Measurements from ENCODE around the gene RPUSD1. TPM values are rescaled to one million over a fixed set of nuclear protein-coding genes. Genes with fewer than 3 reads are reported as not detected.
"Not testable (repeated sequence)": the region's sequence is repeated elsewhere in the genome, so short reads cannot be mapped to it uniquely, and the experiment has no call there.

Gene RPUSD1
- total RNA-seq, 4 donors from 2014 or later: 31.0 to 42.1 (median 37.4) TPM

DNA sequence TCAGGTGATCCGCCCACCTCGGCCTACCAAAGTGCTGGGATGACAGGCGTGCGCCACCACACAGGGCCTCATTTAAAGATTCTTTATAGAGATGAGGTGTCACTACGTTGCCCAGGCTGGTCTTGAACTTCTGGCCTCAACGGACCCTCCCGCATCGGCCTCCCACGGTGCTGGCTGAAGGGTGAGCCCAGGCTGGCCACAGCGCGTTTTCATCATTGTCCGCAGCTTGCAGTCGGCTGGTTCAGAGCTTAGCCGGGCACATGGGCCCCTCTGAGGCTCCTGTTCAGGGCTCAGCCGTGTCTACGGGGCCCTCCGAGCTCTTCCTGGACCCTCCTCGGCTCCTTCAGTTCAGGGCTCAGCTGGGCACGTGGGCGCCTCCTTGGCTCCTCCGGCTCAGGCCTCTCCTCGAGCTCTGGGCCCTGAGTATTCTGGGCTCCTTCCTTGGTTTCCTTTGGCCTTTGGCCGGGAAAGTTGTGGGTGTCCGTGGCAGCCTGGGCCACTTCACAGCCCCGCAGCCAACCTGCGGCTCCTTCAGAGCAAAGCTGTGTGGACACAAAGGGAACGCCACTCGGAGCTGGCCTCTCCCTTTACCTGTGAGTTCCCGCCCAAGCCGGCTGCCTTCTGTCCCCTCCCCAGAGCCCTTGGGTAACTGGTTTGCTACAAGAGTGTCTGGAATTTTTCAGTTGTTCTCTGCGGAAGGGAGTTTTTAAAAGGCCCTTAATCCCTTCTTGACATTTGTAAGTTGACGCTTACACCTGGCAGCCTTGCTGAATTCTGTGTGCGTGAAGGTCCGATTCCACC is 28.9 kb downstream of the RPUSD1 start:
- DNase-seq: no peak
- Histone ChIP-seq H3K4me1 (no peaks in the 10 kb centered on the region), H3K27ac (no peak overlapping the region), H3K27me3 (no peaks in the 10 kb centered on the region), H3K36me3 (no peaks in the 10 kb centered on the region), H3K9me3 (no peaks in the 10 kb centered on the region), H3K4me3 (no peak overlapping the region)
- TF ChIP-seq, protein P1, sequence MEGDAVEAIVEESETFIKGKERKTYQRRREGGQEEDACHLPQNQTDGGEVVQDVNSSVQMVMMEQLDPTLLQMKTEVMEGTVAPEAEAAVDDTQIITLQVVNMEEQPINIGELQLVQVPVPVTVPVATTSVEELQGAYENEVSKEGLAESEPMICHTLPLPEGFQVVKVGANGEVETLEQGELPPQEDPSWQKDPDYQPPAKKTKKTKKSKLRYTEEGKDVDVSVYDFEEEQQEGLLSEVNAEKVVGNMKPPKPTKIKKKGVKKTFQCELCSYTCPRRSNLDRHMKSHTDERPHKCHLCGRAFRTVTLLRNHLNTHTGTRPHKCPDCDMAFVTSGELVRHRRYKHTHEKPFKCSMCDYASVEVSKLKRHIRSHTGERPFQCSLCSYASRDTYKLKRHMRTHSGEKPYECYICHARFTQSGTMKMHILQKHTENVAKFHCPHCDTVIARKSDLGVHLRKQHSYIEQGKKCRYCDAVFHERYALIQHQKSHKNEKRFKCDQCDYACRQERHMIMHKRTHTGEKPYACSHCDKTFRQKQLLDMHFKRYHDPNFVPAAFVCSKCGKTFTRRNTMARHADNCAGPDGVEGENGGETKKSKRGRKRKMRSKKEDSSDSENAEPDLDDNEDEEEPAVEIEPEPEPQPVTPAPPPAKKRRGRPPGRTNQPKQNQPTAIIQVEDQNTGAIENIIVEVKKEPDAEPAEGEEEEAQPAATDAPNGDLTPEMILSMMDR (IDR thresholded peaks at IDR 0.05): no peak

DNA sequence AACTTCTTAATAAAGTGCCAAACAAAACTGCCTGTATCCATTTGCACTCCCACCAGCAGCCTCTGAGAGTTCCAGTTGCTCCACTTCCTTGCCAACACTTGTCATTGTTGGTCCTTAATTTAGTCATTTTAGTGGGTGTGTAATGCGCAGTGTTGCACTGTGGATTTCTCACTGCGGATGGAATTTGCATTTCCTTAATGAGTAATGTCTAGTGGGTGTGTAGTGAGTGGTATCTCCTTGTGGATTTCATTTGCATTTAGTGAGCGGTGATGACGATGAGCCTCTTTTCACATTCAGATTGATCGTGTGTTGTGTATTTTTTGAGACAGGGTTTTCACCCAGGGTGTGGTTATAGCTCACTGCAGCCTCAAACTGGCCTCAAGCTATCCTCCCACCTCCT is 31.8 kb downstream of the RPUSD1 start:
- Histone ChIP-seq H3K9me3 (no peaks in the 10 kb centered on the region), H3K4me1 (no peaks in the 10 kb centered on the region), H3K4me3 (no peak overlapping the region), H3K36me3 (no peaks in the 10 kb centered on the region), H3K27me3 (no peaks in the 10 kb centered on the region), H3K27ac (no peak overlapping the region)
- TF ChIP-seq, protein P1 (IDR thresholded peaks at IDR 0.05): no peak
- TF ChIP-seq POLR2A (IDR thresholded peaks at IDR 0.05): no peak
- no peak for DNase-seq

GRCh38 chr16:754656-755055 is 33.5 kb downstream of the RPUSD1 start:
- DNase-seq: no peak
- Histone ChIP-seq H3K4me3 (no peak overlapping the region), H3K9me3 (no peaks in the 10 kb centered on the region), H3K4me1 (no peaks in the 10 kb centered on the region), H3K27ac (no peak overlapping the region), H3K36me3 (no peaks in the 10 kb centered on the region), H3K27me3 (no peaks in the 10 kb centered on the region)
- TF ChIP-seq, protein P1 (IDR thresholded peaks at IDR 0.05): no peak
- no peak for TF ChIP-seq POLR2A (IDR thresholded peaks at IDR 0.05)

- H3K27me3 ChIP-seq, H3K4me1 ChIP-seq, H3K4me3 ChIP-seq, H3K9me3 ChIP-seq, H3K27ac ChIP-seq, H3K36me3 ChIP-seq, DNase-seq: not testable (repeated sequence)
Observed at GRCh38 chr16:754121-754607, 34.0 kb downstream of the RPUSD1 start.

DNA sequence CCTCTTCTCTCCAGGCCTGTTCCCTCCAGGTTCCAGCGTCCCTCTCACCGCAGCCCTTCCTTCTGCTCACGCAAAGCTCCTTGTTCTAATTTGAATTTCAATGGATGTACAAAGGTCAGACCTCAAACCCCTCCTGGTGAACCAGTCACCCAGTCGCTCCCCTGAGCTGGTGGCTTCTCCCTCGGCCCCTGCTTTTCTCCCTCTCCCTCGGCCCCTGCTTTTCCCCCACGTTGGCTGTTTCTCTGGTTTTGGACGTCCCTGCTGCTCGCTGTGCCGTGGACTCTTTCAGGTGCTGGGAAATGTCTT is 36.2 kb downstream of the RPUSD1 start:
- no peak for DNase-seq
- H3K4me1 ChIP-seq: no peaks in the 10 kb centered on the region
- H3K4me3 ChIP-seq: no peak overlapping the region
- H3K27ac ChIP-seq: no peak overlapping the region
- H3K27me3 ChIP-seq: no peaks in the 10 kb centered on the region
- no peak for TF ChIP-seq POLR2A (IDR thresholded peaks at IDR 0.05)
- TF ChIP-seq, protein P1 (IDR thresholded peaks at IDR 0.05): no peak
- no peaks in the 10 kb centered on the region for H3K9me3 ChIP-seq
- H3K36me3 ChIP-seq: no peaks in the 10 kb centered on the region

GRCh38 chr16:751152-752006 is 36.8 kb downstream of the RPUSD1 start:
- Histone ChIP-seq H3K27ac (no peak overlapping the region), H3K27me3 (no peaks in the 10 kb centered on the region), H3K36me3 (no peaks in the 10 kb centered on the region), H3K9me3 (no peaks in the 10 kb centered on the region), H3K4me1 (no peaks in the 10 kb centered on the region), H3K4me3 (no peak overlapping the region)
- DNase-seq: no peak
- no peak for TF ChIP-seq POLR2A (IDR thresholded peaks at IDR 0.05)
- TF ChIP-seq, protein P1 (IDR thresholded peaks at IDR 0.05): no peak

Measured in Peyer's patch (tissue), 4 donors.